Posterior cingulate gyrus (tissue), 11 donors: ENCODE measurements around the gene FHIT.
"Not testable (repeated sequence)": the region's sequence is repeated elsewhere in the genome, so short reads cannot be mapped to it uniquely, and the experiment has no call there.

Experiments
- DNase-seq, 10 donors: peaks; one replicate each; pipeline versions ENCODE4 v3.0.0 to v3.0.0-alpha.2; 2020 to 2021; ENCODE audit warnings: mixed read lengths in 3 of 10
- intact Hi-C: fragments of 100-400 bp; cut with DNase I; formaldehyde crosslinking; loops from one replicate; pipeline ENCODE4 v1.15.1; 2023

Gene FHIT

DNA sequence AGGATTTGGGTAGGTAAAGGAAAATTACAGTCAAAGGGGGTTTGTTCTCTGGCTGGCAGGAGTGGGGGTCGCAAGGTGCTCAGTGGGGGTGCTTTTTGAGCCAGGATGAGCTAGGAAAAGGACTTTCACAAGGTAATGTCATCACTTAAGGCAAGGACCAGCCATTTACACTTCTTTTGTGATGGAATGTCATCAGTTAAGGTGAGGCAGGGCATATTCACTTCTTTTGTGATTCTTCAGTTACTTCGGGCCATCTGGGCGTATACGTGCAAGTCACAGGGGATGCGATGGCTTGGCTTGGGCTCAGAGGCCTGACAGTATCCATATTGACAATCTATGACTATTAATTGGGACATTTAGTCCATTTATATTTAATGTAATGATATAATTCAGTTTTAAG lies 578.9 kb downstream of the FHIT start:
- DNase-seq, intact Hi-C loops: not testable (repeated sequence)

DNA sequence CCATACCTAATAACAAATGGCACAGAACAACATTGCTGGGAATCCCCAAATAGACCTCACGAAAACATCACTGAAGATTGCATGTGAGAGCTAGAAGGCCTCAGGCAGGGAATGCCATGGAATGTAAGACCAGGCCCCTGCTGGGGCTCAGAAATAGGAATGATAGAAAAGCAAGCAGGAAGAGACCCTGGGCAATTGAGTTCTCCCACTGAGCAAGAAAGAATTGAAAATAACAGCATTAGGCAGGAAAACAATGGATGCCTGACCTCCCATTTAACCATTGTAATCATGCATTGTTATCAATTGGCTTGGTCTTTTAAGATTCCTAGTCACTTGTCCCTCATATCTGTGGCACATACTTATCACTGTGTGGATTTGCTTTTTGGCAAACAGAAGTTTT lies 581.6 kb downstream of the FHIT start:
- intact Hi-C loops, result no loop called here

DNA sequence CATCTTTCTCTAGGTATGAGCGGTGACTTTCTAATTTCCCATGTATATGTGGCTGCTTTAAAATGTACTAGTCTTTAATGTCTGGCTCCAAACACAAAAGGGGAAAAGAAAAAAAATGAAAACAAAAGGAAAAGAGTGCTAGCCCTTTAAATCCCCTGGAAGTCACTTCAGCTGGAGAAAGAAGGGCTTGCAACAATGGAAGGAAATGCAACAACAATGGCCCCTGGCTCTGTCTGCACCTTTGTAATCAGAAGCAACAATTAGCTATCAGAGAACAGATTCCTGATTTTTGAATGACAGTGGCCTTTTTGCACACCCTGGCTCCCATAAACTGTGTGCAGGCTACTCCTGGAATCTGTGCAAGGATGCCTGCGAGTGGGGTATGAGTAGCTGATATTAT lies 591.2 kb downstream of the FHIT start:
- intact Hi-C loops, result no loop called here
- DNase-seq, result no peak

More for the DNA sequence above, 581.6 kb downstream of the FHIT start:
- DNase-seq, result no peak

GRCh38 chr3:60659098-60659497 lies 592.2 kb downstream of the FHIT start:
- intact Hi-C loops, result no loop called here
- DNase-seq, result no peak

DNA sequence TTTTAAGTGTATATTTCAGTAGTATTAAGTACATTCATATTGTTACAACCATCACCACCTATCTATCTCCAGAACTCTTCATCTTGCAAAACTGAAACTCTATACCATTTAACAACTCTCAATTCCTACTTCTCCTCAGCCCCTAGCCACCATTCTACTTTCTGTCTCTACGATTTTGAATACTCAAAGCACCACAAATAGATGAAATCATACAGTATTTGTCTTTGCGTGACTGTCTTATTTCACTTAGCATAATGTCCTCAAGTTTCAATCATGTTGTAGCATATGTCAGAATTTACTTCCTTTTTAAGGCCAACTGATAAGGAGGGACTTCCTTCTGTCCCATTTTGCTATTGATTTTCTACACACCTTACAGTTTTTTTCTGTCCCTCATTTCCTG lies 593.3 kb downstream of the FHIT start:
- intact Hi-C loops, result no loop called here

DNA sequence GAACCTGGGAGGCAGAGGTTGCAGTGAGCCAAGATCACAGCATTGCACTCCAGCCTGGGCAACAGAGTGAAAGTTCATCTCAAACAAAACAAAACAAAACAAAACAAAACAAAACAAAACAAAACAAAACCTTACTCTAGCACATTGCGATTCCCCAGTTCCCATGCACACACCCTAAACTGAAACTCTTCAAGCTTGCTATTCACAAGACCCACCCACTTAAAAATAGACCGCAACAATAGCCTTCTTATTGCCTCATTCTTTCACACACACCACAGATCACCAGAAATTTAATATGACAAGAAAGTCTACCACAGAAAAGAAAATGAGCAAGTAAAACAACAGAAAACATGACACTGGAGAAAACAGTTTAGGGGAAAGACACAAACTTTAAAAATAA lies 598.4 kb downstream of the FHIT start:
- no peak for DNase-seq
- intact Hi-C loops, result no loop called here

More for the DNA sequence above, 593.3 kb downstream of the FHIT start:
- no peak for DNase-seq

- intact Hi-C loops, result no loop called here
- DNase-seq, result no peak
Measured at GRCh38 chr3:60651799-60652198, 599.5 kb downstream of the FHIT start.

DNA sequence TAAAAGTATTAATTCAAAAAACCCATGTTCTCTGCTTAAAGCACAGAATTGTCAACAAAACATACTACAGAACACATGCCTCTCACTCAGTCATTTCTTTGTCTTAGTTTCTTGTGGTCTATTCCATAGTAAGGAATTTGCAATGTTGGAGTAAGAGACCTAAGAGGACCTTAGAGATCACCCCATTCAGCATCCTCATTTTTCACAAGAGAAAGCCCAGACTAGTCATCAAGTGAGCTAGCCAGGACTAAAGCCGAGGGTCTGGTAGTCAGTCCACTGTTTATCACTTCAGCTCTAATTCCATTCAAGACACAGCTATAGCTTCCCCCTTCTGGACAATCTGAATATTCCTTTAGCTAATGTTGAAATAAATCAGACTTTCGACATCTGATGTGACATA lies 601.1 kb downstream of the FHIT start:
- DNase-seq, result no peak
- intact Hi-C loops, result no loop called here

DNA sequence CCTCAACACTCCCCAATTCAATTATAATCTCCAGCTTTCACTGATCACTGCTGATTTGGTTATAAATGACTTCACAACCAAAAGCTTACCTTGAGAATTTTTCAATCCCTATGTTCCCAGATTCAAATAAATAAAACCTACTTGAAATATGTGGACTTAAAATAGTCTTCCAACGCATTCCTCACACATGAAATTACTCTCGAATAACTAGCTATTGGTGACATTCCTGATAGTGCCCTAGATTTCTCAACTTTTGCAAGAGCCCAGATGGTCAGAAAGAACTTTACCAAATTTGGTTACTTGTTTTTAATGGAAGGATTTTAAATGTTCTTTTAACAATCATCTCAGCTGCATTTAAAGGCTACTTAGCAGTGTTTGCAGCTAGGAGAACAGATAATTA lies 605.5 kb downstream of the FHIT start:
- intact Hi-C loops, result no loop called here
- no peak for DNase-seq

GRCh38 chr3:60643831-60644230 lies 607.4 kb downstream of the FHIT start:
- intact Hi-C loops, result no loop called here
- DNase-seq, result no peak

- intact Hi-C loops, result no loop called here
- no peak for DNase-seq
Measured at GRCh38 chr3:60641354-60641753, 609.9 kb downstream of the FHIT start.

- no peak for DNase-seq
- intact Hi-C loops, result no loop called here
Measured at GRCh38 chr3:60636846-60637245, 614.4 kb downstream of the FHIT start.

GRCh38 chr3:60633644-60634043 lies 617.6 kb downstream of the FHIT start:
- intact Hi-C loops, result no loop called here
- no peak for DNase-seq

DNA sequence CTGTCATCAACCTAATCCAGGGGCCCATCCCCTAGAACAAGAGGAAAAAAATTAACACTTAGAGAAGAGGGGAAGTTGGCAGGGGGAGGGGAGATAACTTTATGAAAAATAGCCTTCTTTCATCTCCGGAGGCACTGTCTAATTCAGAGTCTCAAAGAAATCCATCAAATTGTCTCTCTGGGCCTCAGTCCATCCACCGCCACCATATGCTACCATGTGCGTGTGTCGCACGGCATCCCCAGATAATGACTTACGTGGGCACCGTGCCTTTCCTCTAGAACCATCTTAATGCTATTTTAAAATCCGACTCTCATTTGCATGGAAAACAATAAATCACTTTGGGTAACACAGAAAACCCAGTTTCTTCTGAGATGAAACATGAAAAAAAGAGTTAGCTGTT lies 619.7 kb downstream of the FHIT start:
- no peak for DNase-seq
- intact Hi-C loops, result no loop called here

- intact Hi-C loops, result no loop called here
- DNase-seq, result no peak
Measured at GRCh38 chr3:60630953-60631352, 620.3 kb downstream of the FHIT start.

DNA sequence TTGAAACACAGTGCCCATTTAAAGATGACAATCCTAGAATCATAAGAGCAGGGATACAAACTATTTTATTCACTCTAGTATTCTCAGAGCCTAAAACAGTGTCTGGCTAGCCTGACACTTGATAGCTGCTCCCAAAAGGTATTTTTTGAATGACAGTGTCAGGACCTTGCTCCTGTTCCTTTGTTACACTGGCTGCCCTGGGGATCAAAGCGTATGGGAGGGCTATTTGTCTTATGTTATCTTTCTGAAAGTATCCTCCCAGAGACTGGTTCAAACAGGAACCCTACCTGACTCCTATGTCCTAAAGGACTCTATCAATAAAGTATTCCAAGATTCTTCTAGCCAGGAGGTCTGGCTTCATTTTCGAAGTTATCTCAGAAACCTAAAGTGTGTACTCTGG lies 621.4 kb downstream of the FHIT start:
- intact Hi-C loops, result no loop called here
- no peak for DNase-seq

- DNase-seq, result no peak
- intact Hi-C loops, result no loop called here
Measured at GRCh38 chr3:60622349-60622748, 628.9 kb downstream of the FHIT start.

GRCh38 chr3:60617188-60617587 lies 634.1 kb downstream of the FHIT start:
- intact Hi-C loops, result no loop called here
- no peak for DNase-seq

GRCh38 chr3:60613769-60614303 lies 637.4 kb downstream of the FHIT start:
- intact Hi-C loops, result no loop called here
- DNase-seq, result no peak

DNA sequence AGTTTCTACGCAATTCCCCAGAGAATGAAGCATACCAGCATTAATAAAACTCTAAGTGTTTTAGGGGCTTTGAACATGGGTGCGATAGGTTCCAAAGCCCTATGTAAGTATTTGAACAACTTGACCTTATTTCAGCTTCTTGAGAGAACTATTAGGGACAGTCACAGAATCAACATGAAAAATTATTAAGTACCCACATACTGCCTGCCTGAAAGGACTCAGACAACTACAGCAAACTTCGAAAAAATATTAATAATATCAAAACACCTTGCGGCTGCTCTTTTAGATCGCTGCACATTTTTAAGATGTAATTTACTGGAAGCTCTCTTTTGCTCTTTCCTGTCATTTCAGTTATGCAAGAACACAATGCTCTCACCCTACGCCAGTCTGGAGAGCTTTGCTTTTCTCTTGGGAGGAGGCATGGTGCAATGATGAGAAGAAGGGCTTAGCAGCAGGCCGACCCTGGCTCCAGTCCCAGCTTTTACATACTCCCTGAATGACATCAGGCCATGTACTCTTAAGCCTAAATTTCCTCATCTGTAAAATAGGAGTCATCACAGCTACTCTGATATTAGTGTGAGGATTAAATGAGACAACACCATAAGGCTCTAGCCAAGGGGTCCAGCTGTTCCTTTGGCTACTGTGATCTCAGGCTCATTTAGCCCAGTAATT lies 640.7 kb downstream of the FHIT start:
- DNase-seq, result no peak
- intact Hi-C loops, result no loop called here

DNA sequence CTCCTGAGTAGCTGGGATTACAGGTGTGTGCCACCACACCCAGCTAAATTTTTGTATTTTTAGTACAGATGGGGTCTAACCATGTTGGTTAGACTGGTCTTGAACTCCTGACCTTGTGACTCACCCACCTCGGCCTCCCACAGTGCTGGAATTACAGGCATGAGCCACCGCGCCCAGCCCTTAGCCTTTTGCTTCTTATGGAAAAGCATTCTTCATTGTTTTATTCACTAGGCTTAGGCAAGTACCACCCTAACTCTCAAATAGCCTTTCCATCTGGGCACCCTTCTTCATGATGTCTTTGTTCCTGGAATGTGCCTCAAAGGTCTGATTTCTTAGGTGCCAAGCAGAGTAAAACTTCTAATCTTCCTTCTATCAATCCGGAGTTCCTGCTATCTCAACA lies 641.8 kb downstream of the FHIT start:
- DNase-seq, result no peak
- intact Hi-C loops, result no loop called here

- intact Hi-C loops, result no loop called here
- no peak for DNase-seq
Measured at GRCh38 chr3:60603860-60604259, 647.4 kb downstream of the FHIT start.

- DNase-seq, result no peak
- intact Hi-C loops, result no loop called here
Measured at GRCh38 chr3:60600848-60601247, 650.4 kb downstream of the FHIT start.
